IMR-90 (cell line): ENCODE measurements around the gene STXBP6.

Experiments used
- BHLHE40 ChIP-seq: fragments of 150-350 bp; IDR thresholded peaks from 2 replicates; pipeline ENCODE4 v1.6.1; 2016; ENCODE audit warnings: mild to moderate bottlenecking, low read depth, low read length
- CTCF ChIP-seq: conservative IDR thresholded peaks from 2 replicates; pipeline ENCODE4 v1.5.1; 2012; ENCODE audit warnings: mild to moderate bottlenecking, low read depth, low read length, improper control_type of control experiment

- TF ChIP-seq CTCF (no peak), BHLHE40 (no peak)
Observed at GRCh38 chr14:24818058-24818822, 231.7 kb downstream of the STXBP6 start.
